ENCODE measurements around the gene LRRC45. TPM values are rescaled to one million over a fixed set of nuclear protein-coding genes. Genes with fewer than 3 reads are reported as not detected.

The LRRC45 gene
- total and polyA plus RNA-seq, 9 of the 15 experiments (the other 6 are each of a cell fraction or from before 2014, with no cell fraction given), result 3.5 to 21.5 (median 11.2) TPM; not detected in 2

DNA sequence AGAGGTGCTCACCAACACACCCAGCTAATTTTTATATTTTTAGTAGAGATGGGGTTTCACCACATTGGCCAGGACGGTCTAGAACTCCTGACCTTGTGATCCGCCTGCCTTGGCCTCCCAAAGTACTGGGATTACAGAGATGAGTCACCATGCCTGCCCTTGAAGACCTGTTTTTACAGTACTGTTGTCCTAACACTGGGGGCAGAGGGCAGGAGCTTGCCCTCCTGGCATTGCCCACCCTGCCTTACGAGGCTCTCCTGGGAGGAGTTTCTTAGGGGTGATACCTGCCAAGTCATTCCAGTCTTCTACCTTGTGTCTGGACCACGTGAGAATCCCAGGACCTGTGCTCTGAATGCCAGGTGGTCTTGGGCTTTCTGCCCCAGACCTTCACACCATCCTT is 43.0 kb upstream of the LRRC45 start:
- Histone ChIP-seq H3K4me3 (no peak overlapping the region), H3K9ac (ENCODE audit: insufficient read depth in 1 of 2, low read depth in 2 of 2, low read length in 2 of 2) (0 out of 4 replicates have a peak overlapping the region, but pooled peaks of 1 of the 2 experiments have one; percentile 6), H3K36me3 (ENCODE audit: control insufficient read depth, insufficient read depth, low read length) (peaks cover 34% of the 10 kb centered on the region; the same call in 2 of the 3 replicates), H3K27ac (ENCODE audit: extremely low read depth, low read depth, low read length) (no peak overlapping the region), H2AFZ (ENCODE audit: low read depth, low read length) (no peak overlapping the region), H3K4me1 (replicated peaks in 1 of 2; ENCODE audit: control insufficient read depth in 2 of 2, insufficient read depth in 2 of 2, low read length in 2 of 2) (peaks cover 23 to 38% of the 10 kb centered on the region in 2 experiments), H3K4me2 (ENCODE audit: insufficient read depth, low read length) (no peak overlapping the region), H3K9me1 (ENCODE audit: control insufficient read depth, insufficient read depth, low read length) (no peaks in the 10 kb centered on the region), H3K79me2 (ENCODE audit: control insufficient read depth, insufficient read depth, low read length) (peaks cover 16% of the 10 kb centered on the region; the same call in 2 of the 3 replicates), H3K27me3 (ENCODE audit: control insufficient read depth in 2 of 2, insufficient read depth in 2 of 2, low read length in 2 of 2) (no peaks in the 10 kb centered on the region), H4K20me1 (replicated peaks; ENCODE audit: control insufficient read depth, insufficient read depth, low read length) (no peaks in the 10 kb centered on the region), H3K9me3 (replicated peaks; ENCODE audit: control insufficient read depth, insufficient read depth, low read depth, low read length) (no peaks in the 10 kb centered on the region)
- ChIA-PET POLR2A (interaction anchor here (1.0 to 1.2 kb wide), 2 partner anchors 9 to 21 kb away, joined by 3 read pairs; no protein-coding TSS in a partner anchor), CTCF (ENCODE audit: low intra/inter-chr PET ratio) (no interaction called here)
- in situ Hi-C loops (cut with MboI) (no loop called here), intact Hi-C loops (cut with micrococcal nuclease) (no loop called here)
- FAIRE-seq (peak; percentile 48), ATAC-seq (no peak), DNase-seq (ENCODE audit: extremely low read depth in 1 of 4, low spot score in 3 of 4) (no peak)
- BruUV-seq (replicated peaks), result no TSS peak
- 75% methylated on average over 4 of the region's 4 CpGs for WGBS (ENCODE audit: insufficient coverage, low coverage, missing lambda C conversion rate)
- no peak for TF ChIP-seq BACH1 (tag; IDR thresholded peaks at IDR 0.05)
- TF ChIP-seq NFE2 (IDR thresholded peaks at IDR 0.05; ENCODE audit: low read depth), result no peak
- no peak for TF ChIP-seq RAD51 (IDR thresholded peaks at IDR 0.05; ENCODE audit: borderline replicate concordance, low read depth)
- no peak for TF ChIP-seq ZNF253 (CRISPR knock-in tag; conservative IDR thresholded peaks at IDR 0.05)
- TF ChIP-seq, protein P1, sequence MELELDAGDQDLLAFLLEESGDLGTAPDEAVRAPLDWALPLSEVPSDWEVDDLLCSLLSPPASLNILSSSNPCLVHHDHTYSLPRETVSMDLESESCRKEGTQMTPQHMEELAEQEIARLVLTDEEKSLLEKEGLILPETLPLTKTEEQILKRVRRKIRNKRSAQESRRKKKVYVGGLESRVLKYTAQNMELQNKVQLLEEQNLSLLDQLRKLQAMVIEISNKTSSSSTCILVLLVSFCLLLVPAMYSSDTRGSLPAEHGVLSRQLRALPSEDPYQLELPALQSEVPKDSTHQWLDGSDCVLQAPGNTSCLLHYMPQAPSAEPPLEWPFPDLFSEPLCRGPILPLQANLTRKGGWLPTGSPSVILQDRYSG (tag; conservative IDR thresholded peaks at IDR 0.05; ENCODE audit: low read depth), result no peak
- TF ChIP-seq ZNF551 (CRISPR knock-in tag; IDR thresholded peaks at IDR 0.05), result no peak
- no peak for TF ChIP-seq SETDB1 (IDR thresholded peaks at IDR 0.05; ENCODE audit: low read length)
- TF ChIP-seq ILF3 (IDR thresholded peaks at IDR 0.05; ENCODE audit: borderline replicate concordance), result no peak
- TF ChIP-seq FOXP1 (CRISPR knock-in tag; IDR thresholded peaks at IDR 0.05), result no peak
- TF ChIP-seq NFRKB (IDR thresholded peaks at IDR 0.05; ENCODE audit: low read depth), result no peak
- TF ChIP-seq EZH2 (IDR thresholded peaks at IDR 0.05; ENCODE audit: borderline replicate concordance, low read depth, low read length), result no peak
- TF ChIP-seq, protein P2, sequence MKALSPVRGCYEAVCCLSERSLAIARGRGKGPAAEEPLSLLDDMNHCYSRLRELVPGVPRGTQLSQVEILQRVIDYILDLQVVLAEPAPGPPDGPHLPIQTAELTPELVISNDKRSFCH (CRISPR knock-in tag; IDR thresholded peaks at IDR 0.05), result no peak
- TF ChIP-seq, protein P2 (tag; IDR thresholded peaks at IDR 0.05), result no peak
- no peak for TF ChIP-seq TRIM25 (IDR thresholded peaks at IDR 0.05; ENCODE audit: borderline replicate concordance)
- no peak for TF ChIP-seq SMAD1 (IDR thresholded peaks at IDR 0.05; ENCODE audit: low read depth, low read length, partially characterized antibody)
- TF ChIP-seq PRDM10 (IDR thresholded peaks at IDR 0.05; ENCODE audit: partially characterized antibody), result no peak
- TF ChIP-seq ZNF354B (CRISPR knock-in tag; IDR thresholded peaks at IDR 0.05), result no peak
